SK-N-SH (cell line): ENCODE data around the gene GNAT3. TPM values are rescaled to one million over a fixed set of nuclear protein-coding genes. Genes with fewer than 3 reads are reported as not detected.

Source experiments
- CTCF ChIA-PET: fragments of 300-600, 350-600 bp; formaldehyde crosslinking; extraction: SDS; loops from one replicate; lab custom pipeline; 2021; lab: Yijun Ruan, JAX
- POLR2A ChIA-PET: fragments of 350-600 bp; sonication (Branson Sonifier 250); formaldehyde crosslinking; extraction: SDS; loops from one replicate; lab custom pipeline; 2020; ENCODE audit warnings: antibody characterized with exemption, inconsistent platforms; lab: Yijun Ruan, JAX
- DNase-seq: peaks from one replicate; pipeline ENCODE4 v3.0.0; 2012
- H2AFZ ChIP-seq: fragments of 200-600 bp; sonication (generic); 2 replicates; pipeline ENCODE4 v1.8.1; 2016; ENCODE audit warnings: antibody characterized with exemption, mild to moderate bottlenecking, low read depth
- H3F3A ChIP-seq: fragments of 200-600 bp; sonication (generic); replicated peaks from 2 replicates; pipeline ENCODE3; 2016; ENCODE audit warnings: antibody characterized with exemption, mild to moderate bottlenecking; ENCODE audit not compliant: insufficient read depth
- H3K27ac ChIP-seq, 2 experiments: fragments of 200-500 bp in 1 of 2; fragments of 200-600 bp in 1 of 2; sonication (Bioruptor generic) in 1 of 2; sonication (generic), shearing (Covaris generic) in 1 of 2; 2 replicates each; pipeline versions ENCODE4 v1.5.1 to v1.6.1; 2014 to 2016; ENCODE audit warnings: low read depth in 2 of 2, inconsistent platforms in 1 of 2, low read length in 1 of 2, mild to moderate bottlenecking in 1 of 2, mixed read lengths in 1 of 2
- H3K27me3 ChIP-seq: fragments of 200-600 bp; sonication (generic), shearing (Covaris generic); 2 replicates; pipeline ENCODE4 v1.6.1; 2016; ENCODE audit warnings: mixed run types; ENCODE audit not compliant: insufficient read depth
- H3K36me3 ChIP-seq, 2 experiments: fragments of 200-500 bp in 1 of 2; fragments of 200-600 bp in 1 of 2; sonication (Bioruptor generic) in 1 of 2; sonication (generic) in 1 of 2; replicated peaks in 1 of 2; 2 replicates each; pipeline versions ENCODE3 to v1.5.1; 2014 to 2016; ENCODE audit warnings: low read length in 1 of 2, mild to moderate bottlenecking in 1 of 2; ENCODE audit not compliant: insufficient read depth in 2 of 2, control insufficient read depth in 1 of 2
- H3K4me1 ChIP-seq, 2 experiments: fragments of 200-500 bp in 1 of 2; fragments of 200-600 bp in 1 of 2; sonication (Bioruptor generic) in 1 of 2; sonication (generic), shearing (Covaris generic) in 1 of 2; 2 replicates each; pipeline versions ENCODE4 v1.5.1 to v1.6.1; 2014 to 2016; ENCODE audit warnings: low read depth in 1 of 2, low read length in 1 of 2, mixed run types in 1 of 2; ENCODE audit not compliant: insufficient read depth in 2 of 2, control insufficient read depth in 1 of 2
- H3K4me2 ChIP-seq: fragments of 200-600 bp; sonication (generic), shearing (Covaris generic); 2 replicates; pipeline ENCODE4 v1.6.1; 2017; ENCODE audit warnings: mixed run types
- H3K4me3 ChIP-seq, 2 experiments: fragments of 200-500 bp in 1 of 2; fragments of 200-600 bp in 1 of 2; sonication (Bioruptor generic) in 1 of 2; sonication (generic), shearing (Covaris generic) in 1 of 2; 2 replicates each; pipeline versions ENCODE4 v1.5.1 to v1.8.1; 2014 to 2016; ENCODE audit warnings: low read depth in 2 of 2, inconsistent platforms in 1 of 2, low read length in 1 of 2, mild to moderate bottlenecking in 1 of 2, mixed read lengths in 1 of 2, moderate library complexity in 1 of 2
- H3K79me2 ChIP-seq: fragments of 200-600 bp; sonication (generic); 2 replicates; pipeline ENCODE4 v1.8.1; 2017; ENCODE audit warnings: mild to moderate bottlenecking; ENCODE audit not compliant: insufficient read depth
- H3K9ac ChIP-seq: fragments of 200-600 bp; sonication (generic); 2 replicates; pipeline ENCODE4 v1.6.1; 2017; ENCODE audit warnings: mixed run types
- H3K9me2 ChIP-seq: fragments of 200-600 bp; sonication (generic); 2 replicates; pipeline ENCODE4 v1.6.1; 2017; ENCODE audit warnings: mixed run types
- H3K9me3 ChIP-seq: fragments of 200-600 bp; sonication (generic); 2 replicates; pipeline ENCODE4 v1.6.1; 2017; ENCODE audit warnings: mixed run types, mild to moderate bottlenecking, moderate library complexity
- H4K20me1 ChIP-seq: fragments of 200-600 bp; sonication (generic); 2 replicates; pipeline ENCODE4 v1.6.1; 2017; ENCODE audit warnings: mild to moderate bottlenecking, mixed run types; ENCODE audit not compliant: insufficient read depth
- ELF1 ChIP-seq: IDR thresholded peaks from 2 replicates; pipeline ENCODE4 v1.4.0; 2012
- EP300 ChIP-seq, 2 experiments: IDR thresholded peaks; 2 replicates each; pipeline versions ENCODE4 v1.4.0 to v1.6.1; 2012; ENCODE audit warnings: borderline replicate concordance in 1 of 2, low read depth in 1 of 2, low read length in 1 of 2
- FOXJ3 ChIP-seq: sonication (generic); formaldehyde crosslinking; IDR thresholded peaks from 2 replicates; pipeline ENCODE4 v1.5.1; 2020; ENCODE audit warnings: mild to moderate bottlenecking, missing genetic modification reagents
- GABPA ChIP-seq: IDR thresholded peaks from 2 replicates; pipeline ENCODE4 v1.4.0; 2012; ENCODE audit warnings: low read depth, mild to moderate bottlenecking
- JUND ChIP-seq: IDR thresholded peaks from 2 replicates; pipeline ENCODE4 v1.4.0; 2012
- MEF2A ChIP-seq: IDR thresholded peaks from 2 replicates; pipeline ENCODE4 v1.4.0; 2012; ENCODE audit warnings: low read depth, borderline replicate concordance
- NFIC ChIP-seq: IDR thresholded peaks from 2 replicates; pipeline ENCODE4 v1.4.0; 2012; ENCODE audit warnings: borderline replicate concordance
- NRF1 ChIP-seq: IDR thresholded peaks from 2 replicates; pipeline ENCODE4 v1.6.1; 2012; ENCODE audit warnings: low read depth, mild to moderate bottlenecking, low read length
- RAD21 ChIP-seq: IDR thresholded peaks from 2 replicates; pipeline ENCODE4 v1.6.1; 2012; ENCODE audit warnings: mild to moderate bottlenecking, low read length
- RCOR1 ChIP-seq: fragments of 150-350 bp; IDR thresholded peaks from 2 replicates; pipeline ENCODE4 v1.6.1; 2017; ENCODE audit warnings: antibody characterized with exemption, low read length
- RXRA ChIP-seq: IDR thresholded peaks from 2 replicates; pipeline ENCODE4 v1.4.0; 2012; ENCODE audit warnings: low read depth, mild to moderate bottlenecking, borderline replicate concordance
- SIN3A ChIP-seq: IDR thresholded peaks from 2 replicates; pipeline ENCODE4 v1.6.1; 2012; ENCODE audit warnings: low read depth, mild to moderate bottlenecking, low read length, moderate library complexity, borderline replicate concordance
- TCF12 ChIP-seq: IDR thresholded peaks from 2 replicates; pipeline ENCODE4 v1.4.0; 2012
- YY1 ChIP-seq: IDR thresholded peaks from 2 replicates; pipeline ENCODE4 v1.4.0; 2012; ENCODE audit warnings: low read depth, mild to moderate bottlenecking
- WGBS: methylation state at CpG from one replicate; pipeline ENCODE4 v1.1.6; 2017; ENCODE audit warnings: low lambda C conversion rate; 5-methylcytosine and 5-hydroxymethylcytosine counted together
- polyA plus RNA-seq, 3 experiments: library from polyadenylated mRNA; depleted of rRNA; stranded (reverse); fragments of >200 nt; gene quantifications; 2 replicates each; pipeline ENCODE4 v1.2.3, GENCODE V29; 2012
- TF ChIP-seq, protein P1 (sequence below): IDR thresholded peaks from 2 replicates; pipeline ENCODE4 v1.4.0; 2012; ENCODE audit warnings: low read depth, borderline replicate concordance
- TF ChIP-seq, protein P2 (sequence below): IDR thresholded peaks from 2 replicates; pipeline ENCODE4 v1.4.0; 2012; ENCODE audit warnings: low read depth
- TF ChIP-seq, protein P3 (sequence below): IDR thresholded peaks from 2 replicates; pipeline ENCODE4; 2012
- TF ChIP-seq, protein P4 (sequence below): IDR thresholded peaks from 2 replicates; pipeline ENCODE4 v1.6.1; 2012; ENCODE audit warnings: mild to moderate bottlenecking, low read depth, low read length, moderate library complexity
- TF ChIP-seq, protein P5 (sequence below): IDR thresholded peaks from 2 replicates; pipeline ENCODE4 v1.4.0; 2012; ENCODE audit warnings: low read depth, borderline replicate concordance

GNAT3 gene
- polyA plus RNA-seq, 1 of the 3 experiments (the other 2 are of a cell fraction) = not detected

DNA sequence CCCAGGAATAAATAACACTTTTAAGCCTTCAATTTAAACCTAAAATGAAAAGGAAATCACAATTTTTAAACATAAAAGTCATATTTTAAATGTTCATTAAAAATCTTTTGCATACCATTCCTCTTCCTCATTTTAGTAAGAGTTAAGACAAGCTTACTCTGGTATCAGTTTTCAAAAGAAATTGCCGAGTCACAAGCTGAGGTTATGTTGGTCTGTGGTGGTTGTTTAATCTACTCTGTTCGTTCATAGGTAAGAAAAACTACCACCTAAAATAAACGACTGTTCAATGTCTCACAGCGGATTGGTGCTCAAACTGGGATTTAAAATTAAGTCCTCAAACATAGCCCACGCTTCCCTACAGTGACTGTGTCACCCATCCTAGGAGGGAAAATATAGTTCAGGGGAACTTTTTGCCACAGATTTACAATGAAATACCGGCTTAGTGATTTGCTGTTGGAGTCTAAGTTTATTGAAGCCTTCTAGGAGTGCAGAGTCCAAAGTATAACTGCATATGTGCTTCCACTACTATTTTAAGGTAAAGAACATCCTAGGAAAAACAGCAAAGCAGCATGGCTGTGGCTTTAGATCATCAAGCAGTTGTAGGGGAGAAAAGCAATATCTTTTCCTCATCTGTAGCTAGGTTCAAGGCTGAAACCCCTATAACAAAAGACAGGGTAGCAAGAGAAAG, 61.1 kb downstream of the GNAT3 start:
- no peak for DNase-seq
- TF ChIP-seq TCF12 (peak; percentile 14; the same call in 1 of the 2 replicates), YY1 (no peak)
- Histone ChIP-seq H3F3A (peaks cover 22% of the 10 kb centered on the region), H3K9me3 (no peaks in the 10 kb centered on the region), H3K9ac (no peak overlapping the region), H3K79me2 (no peaks in the 10 kb centered on the region), H4K20me1 (no peaks in the 10 kb centered on the region), H3K27ac (peak overlapping the region; percentile 20 to 57; a peak in 3 of 4 replicates), H3K4me1 (peaks cover 0 to 5% of the 10 kb centered on the region in 2 experiments; a peak in 3 of 4 replicates), H3K36me3 (no peaks in the 10 kb centered on the region), H2AFZ (peak overlapping the region; percentile 47; the same call in 1 of the 2 replicates), H3K4me2 (peak overlapping the region; percentile 20; the same call in 1 of the 2 replicates), H3K27me3 (no peaks in the 10 kb centered on the region), H3K9me2 (no peaks in the 10 kb centered on the region), H3K4me3 (no peak overlapping the region)
- POLR2A ChIA-PET = interaction anchor here (1.1 kb wide), 1 partner anchor 12 kb away, joined by 3 read pairs; no protein-coding TSS in a partner anchor
- 68% methylated on average over 6 of the region's 6 CpGs for WGBS
- CTCF ChIA-PET = interaction anchor here (0.6 to 3.5 kb wide), 8 partner anchors 11 to 403 kb away, joined by 3 to 23 read pairs (median 6); partner anchors contain the start of gene GNAI1

DNA sequence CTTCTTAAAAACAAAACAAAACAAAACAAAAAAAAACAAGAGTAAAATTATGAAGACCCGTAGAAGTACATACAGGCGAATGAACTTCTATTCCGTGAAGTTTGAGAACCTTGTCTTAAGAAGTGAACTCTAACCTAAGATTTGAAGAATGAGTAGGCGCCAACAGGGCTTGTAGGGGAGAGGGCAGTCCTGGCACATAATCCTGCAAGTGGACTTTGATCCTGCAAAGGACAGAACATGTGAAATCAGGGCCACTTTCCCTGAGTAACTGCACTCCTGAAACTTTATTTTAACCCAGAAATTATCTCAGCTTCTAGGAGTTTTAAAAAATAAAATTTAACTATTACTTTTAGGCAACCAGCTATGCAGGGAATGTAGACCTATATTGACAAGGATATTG, 62.0 kb downstream of the GNAT3 start:
- Histone ChIP-seq H4K20me1 (no peaks in the 10 kb centered on the region), H3K9ac (no peak overlapping the region), H3K36me3 (no peaks in the 10 kb centered on the region), H3K27ac (no peak overlapping the region), H3K9me2 (no peaks in the 10 kb centered on the region), H3K27me3 (no peaks in the 10 kb centered on the region), H3K79me2 (no peaks in the 10 kb centered on the region), H3K4me2 (no peak overlapping the region), H3K9me3 (no peaks in the 10 kb centered on the region), H3K4me3 (no peak overlapping the region), H3F3A (peaks cover 31% of the 10 kb centered on the region), H3K4me1 (peaks cover 3 to 8% of the 10 kb centered on the region in 2 experiments; a peak in 3 of 4 replicates), H2AFZ (no peak overlapping the region)
- 97% methylated on average over 4 of the region's 4 CpGs for WGBS
- TF ChIP-seq ELF1 = no peak
- TF ChIP-seq GABPA = no peak
- TF ChIP-seq SIN3A = no peak
- TF ChIP-seq FOXJ3 (CRISPR knock-in tag) = no peak
- no peak for TF ChIP-seq MEF2A
- TF ChIP-seq JUND = no peak
- TF ChIP-seq RXRA = no peak
- no peak for TF ChIP-seq RCOR1
- TF ChIP-seq, protein P1, sequence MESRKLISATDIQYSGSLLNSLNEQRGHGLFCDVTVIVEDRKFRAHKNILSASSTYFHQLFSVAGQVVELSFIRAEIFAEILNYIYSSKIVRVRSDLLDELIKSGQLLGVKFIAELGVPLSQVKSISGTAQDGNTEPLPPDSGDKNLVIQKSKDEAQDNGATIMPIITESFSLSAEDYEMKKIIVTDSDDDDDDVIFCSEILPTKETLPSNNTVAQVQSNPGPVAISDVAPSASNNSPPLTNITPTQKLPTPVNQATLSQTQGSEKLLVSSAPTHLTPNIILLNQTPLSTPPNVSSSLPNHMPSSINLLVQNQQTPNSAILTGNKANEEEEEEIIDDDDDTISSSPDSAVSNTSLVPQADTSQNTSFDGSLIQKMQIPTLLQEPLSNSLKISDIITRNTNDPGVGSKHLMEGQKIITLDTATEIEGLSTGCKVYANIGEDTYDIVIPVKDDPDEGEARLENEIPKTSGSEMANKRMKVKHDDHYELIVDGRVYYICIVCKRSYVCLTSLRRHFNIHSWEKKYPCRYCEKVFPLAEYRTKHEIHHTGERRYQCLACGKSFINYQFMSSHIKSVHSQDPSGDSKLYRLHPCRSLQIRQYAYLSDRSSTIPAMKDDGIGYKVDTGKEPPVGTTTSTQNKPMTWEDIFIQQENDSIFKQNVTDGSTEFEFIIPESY = no peak
- no peak for TF ChIP-seq YY1
- TF ChIP-seq, protein P2, sequence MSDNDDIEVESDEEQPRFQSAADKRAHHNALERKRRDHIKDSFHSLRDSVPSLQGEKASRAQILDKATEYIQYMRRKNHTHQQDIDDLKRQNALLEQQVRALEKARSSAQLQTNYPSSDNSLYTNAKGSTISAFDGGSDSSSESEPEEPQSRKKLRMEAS = no peak
- no peak for TF ChIP-seq NFIC
- TF ChIP-seq RAD21 = no peak
- TF ChIP-seq, protein P3, sequence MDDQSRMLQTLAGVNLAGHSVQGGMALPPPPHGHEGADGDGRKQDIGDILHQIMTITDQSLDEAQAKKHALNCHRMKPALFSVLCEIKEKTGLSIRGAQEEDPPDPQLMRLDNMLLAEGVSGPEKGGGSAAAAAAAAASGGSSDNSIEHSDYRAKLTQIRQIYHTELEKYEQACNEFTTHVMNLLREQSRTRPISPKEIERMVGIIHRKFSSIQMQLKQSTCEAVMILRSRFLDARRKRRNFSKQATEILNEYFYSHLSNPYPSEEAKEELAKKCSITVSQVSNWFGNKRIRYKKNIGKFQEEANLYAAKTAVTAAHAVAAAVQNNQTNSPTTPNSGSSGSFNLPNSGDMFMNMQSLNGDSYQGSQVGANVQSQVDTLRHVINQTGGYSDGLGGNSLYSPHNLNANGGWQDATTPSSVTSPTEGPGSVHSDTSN = no peak
- TF ChIP-seq, protein P4, sequence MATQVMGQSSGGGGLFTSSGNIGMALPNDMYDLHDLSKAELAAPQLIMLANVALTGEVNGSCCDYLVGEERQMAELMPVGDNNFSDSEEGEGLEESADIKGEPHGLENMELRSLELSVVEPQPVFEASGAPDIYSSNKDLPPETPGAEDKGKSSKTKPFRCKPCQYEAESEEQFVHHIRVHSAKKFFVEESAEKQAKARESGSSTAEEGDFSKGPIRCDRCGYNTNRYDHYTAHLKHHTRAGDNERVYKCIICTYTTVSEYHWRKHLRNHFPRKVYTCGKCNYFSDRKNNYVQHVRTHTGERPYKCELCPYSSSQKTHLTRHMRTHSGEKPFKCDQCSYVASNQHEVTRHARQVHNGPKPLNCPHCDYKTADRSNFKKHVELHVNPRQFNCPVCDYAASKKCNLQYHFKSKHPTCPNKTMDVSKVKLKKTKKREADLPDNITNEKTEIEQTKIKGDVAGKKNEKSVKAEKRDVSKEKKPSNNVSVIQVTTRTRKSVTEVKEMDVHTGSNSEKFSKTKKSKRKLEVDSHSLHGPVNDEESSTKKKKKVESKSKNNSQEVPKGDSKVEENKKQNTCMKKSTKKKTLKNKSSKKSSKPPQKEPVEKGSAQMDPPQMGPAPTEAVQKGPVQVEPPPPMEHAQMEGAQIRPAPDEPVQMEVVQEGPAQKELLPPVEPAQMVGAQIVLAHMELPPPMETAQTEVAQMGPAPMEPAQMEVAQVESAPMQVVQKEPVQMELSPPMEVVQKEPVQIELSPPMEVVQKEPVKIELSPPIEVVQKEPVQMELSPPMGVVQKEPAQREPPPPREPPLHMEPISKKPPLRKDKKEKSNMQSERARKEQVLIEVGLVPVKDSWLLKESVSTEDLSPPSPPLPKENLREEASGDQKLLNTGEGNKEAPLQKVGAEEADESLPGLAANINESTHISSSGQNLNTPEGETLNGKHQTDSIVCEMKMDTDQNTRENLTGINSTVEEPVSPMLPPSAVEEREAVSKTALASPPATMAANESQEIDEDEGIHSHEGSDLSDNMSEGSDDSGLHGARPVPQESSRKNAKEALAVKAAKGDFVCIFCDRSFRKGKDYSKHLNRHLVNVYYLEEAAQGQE = no peak
- TF ChIP-seq NRF1 = no peak
- TF ChIP-seq EP300 (IDR thresholded peaks at IDR 0.05; ENCODE audit: borderline replicate concordance in 1 of 2, low read depth in 1 of 2, low read length in 1 of 2) = no peak
- TF ChIP-seq, protein P5, sequence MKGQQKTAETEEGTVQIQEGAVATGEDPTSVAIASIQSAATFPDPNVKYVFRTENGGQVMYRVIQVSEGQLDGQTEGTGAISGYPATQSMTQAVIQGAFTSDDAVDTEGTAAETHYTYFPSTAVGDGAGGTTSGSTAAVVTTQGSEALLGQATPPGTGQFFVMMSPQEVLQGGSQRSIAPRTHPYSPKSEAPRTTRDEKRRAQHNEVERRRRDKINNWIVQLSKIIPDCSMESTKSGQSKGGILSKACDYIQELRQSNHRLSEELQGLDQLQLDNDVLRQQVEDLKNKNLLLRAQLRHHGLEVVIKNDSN = no peak
- DNase-seq = no peak
- CTCF ChIA-PET = interaction anchor here (2.2 to 3.5 kb wide), 5 partner anchors 12 to 402 kb away, joined by 6 to 23 read pairs (median 14); partner anchors contain the start of gene GNAI1
- POLR2A ChIA-PET = no interaction called here
